Fibroblast of lung (primary cell): ENCODE measurements around the gene APOLD1. TPM values are rescaled to one million over a fixed set of nuclear protein-coding genes. Genes with fewer than 3 reads are reported as not detected.

ENCODE experiments used
- DNase-seq, 2 donors: peaks; one replicate each; pipeline versions ENCODE4 v3.0.0 to v3.0.0-alpha.2; 2010; ENCODE audit warnings: low read depth in 2 of 2
- H2AFZ ChIP-seq: 2 replicates; pipeline ENCODE4 v1.5.1; 2012; ENCODE audit warnings: low read length, control low read depth, inconsistent platforms
- H3K27ac ChIP-seq: 2 replicates; pipeline ENCODE4 v1.5.1; 2011; ENCODE audit warnings: low read length, control low read depth; ENCODE audit not compliant: insufficient read depth
- H3K27me3 ChIP-seq: 2 replicates; pipeline ENCODE4 v1.5.1; 2011; ENCODE audit warnings: mild to moderate bottlenecking, low read length; ENCODE audit not compliant: control insufficient read depth, insufficient read depth
- H3K36me3 ChIP-seq: 2 replicates; pipeline ENCODE4 v1.5.1; 2011; ENCODE audit warnings: low read length; ENCODE audit not compliant: control insufficient read depth, insufficient read depth
- H3K4me1 ChIP-seq: 2 replicates; pipeline ENCODE4 v1.5.1; 2011; ENCODE audit warnings: low read length; ENCODE audit not compliant: control insufficient read depth, insufficient read depth; ENCODE audit errors: extremely low read depth
- H3K4me2 ChIP-seq: 2 replicates; pipeline ENCODE4 v1.5.1; 2011; ENCODE audit warnings: low read length, control low read depth; ENCODE audit not compliant: insufficient read depth; ENCODE audit errors: extremely low read depth
- H3K4me3 ChIP-seq, 4 experiments: fragments of 200-600 bp in 1 of 4; sonication (generic) in 1 of 4; replicated peaks in 1 of 4; 2 replicates each; pipeline ENCODE4 v1.5.1; 2011 to 2016; ENCODE audit warnings: low read length in 4 of 4, low read depth in 3 of 4, mild to moderate bottlenecking in 3 of 4, control low read depth in 2 of 4, inconsistent platforms in 1 of 4, mixed read lengths in 1 of 4; ENCODE audit not compliant: insufficient read depth in 1 of 4; ENCODE audit errors: control extremely low read depth in 1 of 4
- H3K79me2 ChIP-seq: 2 replicates; pipeline ENCODE4 v1.5.1; 2012; ENCODE audit warnings: mild to moderate bottlenecking, low read length, inconsistent platforms; ENCODE audit not compliant: control insufficient read depth, insufficient read depth
- H3K9ac ChIP-seq: 2 replicates; pipeline ENCODE4 v1.5.1; 2011; ENCODE audit warnings: mild to moderate bottlenecking, low read length, control low read depth; ENCODE audit not compliant: insufficient read depth
- H3K9me3 ChIP-seq: 2 replicates; pipeline ENCODE4 v1.5.1; 2012; ENCODE audit warnings: low read depth, low read length; ENCODE audit not compliant: control insufficient read depth, insufficient read depth
- H4K20me1 ChIP-seq: 2 replicates; pipeline ENCODE4 v1.5.1; 2011; ENCODE audit warnings: low read length; ENCODE audit not compliant: control insufficient read depth, insufficient read depth; ENCODE audit errors: extremely low read depth
- EZH2 ChIP-seq: IDR thresholded peaks from 2 replicates; pipeline ENCODE4 v1.5.1; 2012; ENCODE audit warnings: low read length, control low read depth, mild to moderate bottlenecking; ENCODE audit errors: missing control alignments
- polyA plus RNA-seq, 2 donors: library from polyadenylated mRNA; depleted of rRNA in 1 of 2; stranded (reverse) in 1 of 2; unstranded in 1 of 2; fragments of >200 nt; gene quantifications; 2 replicates each; pipeline ENCODE4 v1.2.1, GENCODE V29; 2011 to 2012; ENCODE audit warnings: missing spikeins in 1 of 2
- total RNA-seq: library from RNA; depleted of rRNA; stranded (reverse); fragments of >200 nt; gene quantifications from 2 replicates; pipeline ENCODE4 v1.2.1, GENCODE V29; 2014
- TF ChIP-seq, protein P1 (sequence below), 2 donors: IDR thresholded peaks in 1 of 2; conservative IDR thresholded peaks in 1 of 2; 1 replicate in 1 of 2; 2 replicates in 1 of 2; pipeline ENCODE4 v1.5.1; 2011 to 2012; ENCODE audit warnings: low read length in 2 of 2, control low read depth in 1 of 2, inconsistent platforms in 1 of 2, low read depth in 1 of 2, mild to moderate bottlenecking in 1 of 2

The APOLD1 gene
- total and polyA plus RNA-seq, 2 donors (not counting 1 experiment from before 2014, with no cell fraction given), result 3.1 to 3.2 TPM

DNA sequence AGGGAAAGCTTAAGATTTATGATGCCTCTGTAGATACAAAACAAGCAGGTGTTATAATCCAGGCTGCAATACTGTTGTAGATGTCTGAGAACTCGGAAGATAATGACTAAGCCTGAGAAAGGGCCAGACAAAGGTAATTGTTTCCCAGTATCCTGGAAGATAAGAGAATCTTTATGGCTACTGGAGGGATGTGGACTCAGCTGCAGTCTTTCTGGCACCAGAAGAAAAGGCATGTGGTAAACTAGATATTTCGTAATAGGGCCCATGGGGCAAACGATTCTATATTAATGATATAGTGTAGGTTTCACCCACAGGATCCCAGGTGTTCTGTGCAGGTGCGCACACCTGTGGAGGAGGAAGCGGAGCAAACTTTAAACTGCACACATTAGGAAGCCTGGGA lies 9.2 kb upstream of the APOLD1 start:
- no peaks in the 10 kb centered on the region for H3K36me3 ChIP-seq
- no peak overlapping the region for H3K4me3 ChIP-seq
- no peak overlapping the region for H3K9ac ChIP-seq
- no peaks in the 10 kb centered on the region for H4K20me1 ChIP-seq
- H3K4me2 ChIP-seq, result no peak overlapping the region
- H3K27ac ChIP-seq, result no peak overlapping the region
- H3K27me3 ChIP-seq, result no peaks in the 10 kb centered on the region
- DNase-seq, result peak in 1 of 2 donors; percentile 59
- H3K79me2 ChIP-seq, result no peaks in the 10 kb centered on the region
- H2AFZ ChIP-seq, result no peak overlapping the region
- H3K4me1 ChIP-seq, result peaks cover 10% of the 10 kb centered on the region
- H3K9me3 ChIP-seq, result no peaks in the 10 kb centered on the region
- TF ChIP-seq, protein P1, sequence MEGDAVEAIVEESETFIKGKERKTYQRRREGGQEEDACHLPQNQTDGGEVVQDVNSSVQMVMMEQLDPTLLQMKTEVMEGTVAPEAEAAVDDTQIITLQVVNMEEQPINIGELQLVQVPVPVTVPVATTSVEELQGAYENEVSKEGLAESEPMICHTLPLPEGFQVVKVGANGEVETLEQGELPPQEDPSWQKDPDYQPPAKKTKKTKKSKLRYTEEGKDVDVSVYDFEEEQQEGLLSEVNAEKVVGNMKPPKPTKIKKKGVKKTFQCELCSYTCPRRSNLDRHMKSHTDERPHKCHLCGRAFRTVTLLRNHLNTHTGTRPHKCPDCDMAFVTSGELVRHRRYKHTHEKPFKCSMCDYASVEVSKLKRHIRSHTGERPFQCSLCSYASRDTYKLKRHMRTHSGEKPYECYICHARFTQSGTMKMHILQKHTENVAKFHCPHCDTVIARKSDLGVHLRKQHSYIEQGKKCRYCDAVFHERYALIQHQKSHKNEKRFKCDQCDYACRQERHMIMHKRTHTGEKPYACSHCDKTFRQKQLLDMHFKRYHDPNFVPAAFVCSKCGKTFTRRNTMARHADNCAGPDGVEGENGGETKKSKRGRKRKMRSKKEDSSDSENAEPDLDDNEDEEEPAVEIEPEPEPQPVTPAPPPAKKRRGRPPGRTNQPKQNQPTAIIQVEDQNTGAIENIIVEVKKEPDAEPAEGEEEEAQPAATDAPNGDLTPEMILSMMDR (conservative IDR thresholded peaks at IDR 0.05 in 1 of 2, IDR thresholded peaks at IDR 0.05 in 1 of 2; ENCODE audit: low read depth in 1 of 2, low read length in 2 of 2), result no peak
- TF ChIP-seq EZH2, result no peak

DNA sequence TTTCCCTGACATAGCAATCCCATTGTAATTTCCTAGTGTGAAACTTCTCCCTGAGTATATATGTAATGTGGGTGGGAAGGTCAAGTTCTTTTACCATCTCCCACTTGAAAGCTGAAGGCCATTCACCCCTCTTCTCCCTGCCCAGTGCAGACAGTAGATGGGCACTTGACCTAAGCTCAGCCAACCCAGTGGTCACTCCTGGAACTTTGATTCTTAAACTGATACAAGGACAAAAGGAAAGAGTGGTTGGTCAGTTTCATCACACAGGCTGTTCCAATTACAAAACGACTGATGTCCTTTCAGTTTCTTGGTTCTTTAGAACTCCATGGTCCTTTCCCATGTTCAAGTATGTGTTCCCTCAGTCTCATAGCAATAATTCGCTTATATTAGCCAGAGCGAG lies 8.4 kb upstream of the APOLD1 start:
- Histone ChIP-seq H3K4me1 (peaks cover 10% of the 10 kb centered on the region), H4K20me1 (no peaks in the 10 kb centered on the region), H3K9ac (no peak overlapping the region), H3K79me2 (no peaks in the 10 kb centered on the region), H3K9me3 (no peaks in the 10 kb centered on the region), H2AFZ (no peak overlapping the region), H3K36me3 (no peaks in the 10 kb centered on the region), H3K4me2 (no peak overlapping the region), H3K27ac (no peak overlapping the region), H3K4me3 (no peak overlapping the region), H3K27me3 (no peaks in the 10 kb centered on the region)
- TF ChIP-seq, protein P1 (conservative IDR thresholded peaks at IDR 0.05 in 1 of 2, IDR thresholded peaks at IDR 0.05 in 1 of 2; ENCODE audit: low read depth in 1 of 2, low read length in 2 of 2), result no peak
- TF ChIP-seq EZH2, result no peak
- no peak for DNase-seq

DNA sequence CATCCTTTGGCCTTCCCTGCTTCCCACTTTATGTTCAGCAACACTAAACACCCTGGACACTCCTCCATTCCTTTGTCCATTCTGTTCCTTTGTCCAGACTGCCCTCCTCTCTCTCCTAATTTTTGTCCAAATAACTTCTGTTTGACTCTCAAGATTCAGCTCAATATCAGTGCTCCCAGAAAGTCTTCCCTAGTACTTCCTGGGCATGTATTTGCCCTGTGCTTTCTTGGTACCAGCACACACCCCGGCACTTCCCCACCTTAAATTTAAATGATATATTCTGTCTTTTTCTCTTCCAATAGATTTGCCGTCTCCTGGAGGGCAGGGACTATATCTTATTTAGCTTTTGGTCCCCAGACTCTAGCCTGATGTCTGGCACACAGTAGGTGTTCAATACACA lies 6.5 kb upstream of the APOLD1 start:
- H2AFZ ChIP-seq, result peak overlapping the region; percentile 40
- H3K27me3 ChIP-seq, result no peaks in the 10 kb centered on the region
- H3K4me1 ChIP-seq, result peaks cover 10% of the 10 kb centered on the region
- H3K79me2 ChIP-seq, result no peaks in the 10 kb centered on the region
- no peaks in the 10 kb centered on the region for H4K20me1 ChIP-seq
- no peak overlapping the region for H3K9ac ChIP-seq
- H3K36me3 ChIP-seq, result no peaks in the 10 kb centered on the region
- no peak for DNase-seq
- TF ChIP-seq, protein P1 (conservative IDR thresholded peaks at IDR 0.05 in 1 of 2, IDR thresholded peaks at IDR 0.05 in 1 of 2; ENCODE audit: low read depth in 1 of 2, low read length in 2 of 2), result no peak
- no peak for TF ChIP-seq EZH2
- no peak overlapping the region for H3K4me2 ChIP-seq
- H3K27ac ChIP-seq, result no peak overlapping the region
- no peak overlapping the region for H3K4me3 ChIP-seq
- H3K9me3 ChIP-seq, result no peaks in the 10 kb centered on the region
